ENCODE data around the gene XCR1. TPM values are rescaled to one million over a fixed set of nuclear protein-coding genes. Genes with fewer than 3 reads are reported as not detected.

XCR1 gene
- total and polyA plus RNA-seq, 2 experiments from 2014 or later, result 0.27 to 0.30 TPM

DNA sequence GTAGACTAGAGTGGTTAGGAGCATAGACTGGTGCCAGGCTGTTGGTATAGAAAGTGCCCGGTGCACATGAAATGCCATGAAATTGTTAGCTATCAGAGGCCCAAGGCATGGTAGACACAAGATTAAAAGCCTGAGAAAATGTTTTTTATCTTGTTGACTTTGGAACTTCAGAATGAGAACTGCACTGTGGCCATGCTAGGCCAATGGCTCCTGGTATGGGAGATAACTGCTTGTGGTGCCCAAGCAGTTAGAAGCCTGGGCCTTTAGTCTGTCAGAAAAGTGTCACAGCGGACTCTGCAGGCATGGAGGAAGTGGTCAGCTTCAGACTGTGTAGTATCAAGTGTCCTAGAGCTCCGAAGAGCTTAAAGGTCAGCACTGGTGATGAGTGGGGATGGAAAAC lies 43.5 kb downstream of the XCR1 start:
- peaks cover 52% of the 10 kb centered on the region for H3K4me1 ChIP-seq (ENCODE audit: insufficient read depth)
- no peaks in the 10 kb centered on the region for H3K9me3 ChIP-seq (ENCODE audit: low read depth)
- H4K20me1 ChIP-seq (ENCODE audit: insufficient read depth, poor library complexity, severe bottlenecking), result no peaks in the 10 kb centered on the region
- peak overlapping the region; percentile 31 for H3K4me2 ChIP-seq
- TF ChIP-seq EZH2 (IDR thresholded peaks at IDR 0.05; ENCODE audit: borderline replicate concordance), result no peak
- TF ChIP-seq EZH2phosphoT487 (IDR thresholded peaks at IDR 0.05; ENCODE audit: low read depth, severe bottlenecking, unreplicated experiment), result no peak
- TF ChIP-seq, protein P1, sequence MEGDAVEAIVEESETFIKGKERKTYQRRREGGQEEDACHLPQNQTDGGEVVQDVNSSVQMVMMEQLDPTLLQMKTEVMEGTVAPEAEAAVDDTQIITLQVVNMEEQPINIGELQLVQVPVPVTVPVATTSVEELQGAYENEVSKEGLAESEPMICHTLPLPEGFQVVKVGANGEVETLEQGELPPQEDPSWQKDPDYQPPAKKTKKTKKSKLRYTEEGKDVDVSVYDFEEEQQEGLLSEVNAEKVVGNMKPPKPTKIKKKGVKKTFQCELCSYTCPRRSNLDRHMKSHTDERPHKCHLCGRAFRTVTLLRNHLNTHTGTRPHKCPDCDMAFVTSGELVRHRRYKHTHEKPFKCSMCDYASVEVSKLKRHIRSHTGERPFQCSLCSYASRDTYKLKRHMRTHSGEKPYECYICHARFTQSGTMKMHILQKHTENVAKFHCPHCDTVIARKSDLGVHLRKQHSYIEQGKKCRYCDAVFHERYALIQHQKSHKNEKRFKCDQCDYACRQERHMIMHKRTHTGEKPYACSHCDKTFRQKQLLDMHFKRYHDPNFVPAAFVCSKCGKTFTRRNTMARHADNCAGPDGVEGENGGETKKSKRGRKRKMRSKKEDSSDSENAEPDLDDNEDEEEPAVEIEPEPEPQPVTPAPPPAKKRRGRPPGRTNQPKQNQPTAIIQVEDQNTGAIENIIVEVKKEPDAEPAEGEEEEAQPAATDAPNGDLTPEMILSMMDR (IDR thresholded peaks at IDR 0.05; ENCODE audit: poor library complexity), result no peak
- no peak for DNase-seq (ENCODE audit: low spot score)
- H3K9me2 ChIP-seq (replicated peaks; ENCODE audit: insufficient read depth), result no peaks in the 10 kb centered on the region
- peak overlapping the region; percentile 95 for H3K27ac ChIP-seq
- H3K79me2 ChIP-seq, result peaks cover 30% of the 10 kb centered on the region
- H3K36me3 ChIP-seq (replicated peaks; ENCODE audit: insufficient read depth, low read depth), result peaks cover 6% of the 10 kb centered on the region
- no peak overlapping the region for H3K4me3 ChIP-seq
- no peaks in the 10 kb centered on the region for H3K27me3 ChIP-seq
- H2AFZ ChIP-seq, result no peak overlapping the region
- WGBS (ENCODE audit: low lambda C conversion rate, missing lambda C conversion rate), result 74% methylated on average over 3 of the region's 3 CpGs

DNA sequence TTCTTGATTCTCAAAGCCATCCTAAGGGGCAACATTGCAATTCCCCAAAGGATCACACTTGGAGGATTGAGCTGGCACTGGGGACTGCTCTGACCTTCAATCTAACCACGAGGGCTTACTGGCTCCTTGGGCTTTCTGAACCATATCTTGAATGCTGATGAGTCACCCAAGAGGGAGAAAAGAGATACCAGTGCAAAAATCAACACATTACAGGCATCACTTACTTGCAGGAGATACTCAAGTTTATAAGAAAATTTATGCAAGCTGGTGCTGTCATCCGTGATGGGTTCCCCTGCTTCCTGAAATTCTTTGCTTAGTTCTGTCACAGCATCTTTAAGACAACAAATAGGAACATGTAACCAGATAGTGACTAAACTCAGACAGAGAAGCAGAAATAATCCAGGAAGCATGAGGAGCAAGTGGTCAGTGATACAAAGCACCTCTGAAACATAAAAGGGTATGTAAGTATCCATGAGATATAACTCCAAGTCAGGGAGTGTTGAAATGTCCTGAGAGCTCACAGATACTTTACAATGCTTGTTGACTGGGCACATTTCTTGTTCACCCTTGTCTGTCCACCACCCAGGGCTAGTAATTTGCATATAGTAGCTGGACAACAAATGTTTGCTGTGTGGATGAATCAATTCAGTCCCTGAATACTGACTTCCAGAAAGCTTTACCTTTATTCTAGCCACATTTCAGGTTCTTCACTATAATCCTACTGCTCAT lies 45.8 kb downstream of the XCR1 start:
- TF ChIP-seq, protein P1 (IDR thresholded peaks at IDR 0.05; ENCODE audit: poor library complexity), result no peak
- TF ChIP-seq EZH2phosphoT487 (IDR thresholded peaks at IDR 0.05; ENCODE audit: low read depth, severe bottlenecking, unreplicated experiment) (no peak), EZH2 (IDR thresholded peaks at IDR 0.05; ENCODE audit: borderline replicate concordance) (no peak)
- Histone ChIP-seq H3K4me2 (no peak overlapping the region), H4K20me1 (ENCODE audit: insufficient read depth, poor library complexity, severe bottlenecking) (no peaks in the 10 kb centered on the region), H3K27ac (peak overlapping the region; percentile 37), H3K79me2 (peaks cover 9% of the 10 kb centered on the region), H3K9me3 (ENCODE audit: low read depth) (no peaks in the 10 kb centered on the region), H3K4me3 (no peak overlapping the region), H3K9me2 (replicated peaks; ENCODE audit: insufficient read depth) (no peaks in the 10 kb centered on the region), H2AFZ (no peak overlapping the region), H3K36me3 (replicated peaks; ENCODE audit: insufficient read depth, low read depth) (peaks cover 6% of the 10 kb centered on the region), H3K4me1 (ENCODE audit: insufficient read depth) (peaks cover 33% of the 10 kb centered on the region), H3K27me3 (no peaks in the 10 kb centered on the region)
- 74% methylated on average over 2 of the region's 2 CpGs for WGBS (ENCODE audit: low lambda C conversion rate, missing lambda C conversion rate)
- DNase-seq (ENCODE audit: low spot score), result no peak

DNA sequence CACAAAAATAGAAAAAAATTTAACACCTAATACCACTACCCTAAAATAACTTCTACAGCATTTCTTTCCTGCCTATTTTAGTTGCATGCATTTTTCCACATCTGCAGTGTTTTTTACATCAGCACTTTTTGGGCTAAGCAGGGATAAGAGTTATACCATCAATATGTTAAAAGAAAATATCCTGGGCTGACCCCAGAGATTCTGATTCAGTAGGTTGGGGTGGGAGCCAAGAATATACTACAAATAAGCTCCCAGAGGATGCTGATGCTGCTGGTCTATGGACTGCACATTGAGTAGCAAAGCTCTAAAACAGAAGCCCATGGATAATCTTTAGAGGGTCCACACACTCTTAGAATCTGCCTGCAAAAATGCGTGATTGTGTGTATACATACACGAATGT lies 46.5 kb downstream of the XCR1 start:
- TF ChIP-seq, protein P1 (IDR thresholded peaks at IDR 0.05; ENCODE audit: poor library complexity), result no peak
- TF ChIP-seq EZH2phosphoT487 (IDR thresholded peaks at IDR 0.05; ENCODE audit: low read depth, severe bottlenecking, unreplicated experiment) (no peak), EZH2 (IDR thresholded peaks at IDR 0.05; ENCODE audit: borderline replicate concordance) (no peak)
- H3K79me2 ChIP-seq, result peaks cover 9% of the 10 kb centered on the region
- H3K4me3 ChIP-seq, result no peak overlapping the region
- no peak overlapping the region for H3K4me2 ChIP-seq
- no peaks in the 10 kb centered on the region for H3K9me2 ChIP-seq (replicated peaks; ENCODE audit: insufficient read depth)
- no peaks in the 10 kb centered on the region for H4K20me1 ChIP-seq (ENCODE audit: insufficient read depth, poor library complexity, severe bottlenecking)
- peaks cover 6% of the 10 kb centered on the region for H3K36me3 ChIP-seq (replicated peaks; ENCODE audit: insufficient read depth, low read depth)
- DNase-seq (ENCODE audit: low spot score), result no peak
- no peak overlapping the region for H3K27ac ChIP-seq
- H3K27me3 ChIP-seq, result no peaks in the 10 kb centered on the region
- no peaks in the 10 kb centered on the region for H3K9me3 ChIP-seq (ENCODE audit: low read depth)
- no peak overlapping the region for H2AFZ ChIP-seq
- peaks cover 26% of the 10 kb centered on the region for H3K4me1 ChIP-seq (ENCODE audit: insufficient read depth)
- WGBS (ENCODE audit: low lambda C conversion rate, missing lambda C conversion rate), result 94% methylated on average over 2 of the region's 2 CpGs
